Measurements from ENCODE around the gene EPS8L1. TPM values are rescaled to one million over a fixed set of nuclear protein-coding genes. Genes with fewer than 3 reads are reported as not detected.

Gene EPS8L1
- total RNA-seq, 1 donor from 2014 or later: 22.4 TPM

GRCh38 chr19:55114566-55115145 is 39.0 kb downstream of the EPS8L1 start:
- Mint-ChIP-seq H3K36me3 (ENCODE audit: low read depth) (no peaks in the 10 kb centered on the region), H3K27me3 (ENCODE audit: low read depth) (peaks cover 4% of the 10 kb centered on the region), H3K9me3 (no peaks in the 10 kb centered on the region), H3K4me3 (peak overlapping the region; percentile 92), H3K4me1 (peaks cover 44% of the 10 kb centered on the region), H3K27ac (ENCODE audit: unreplicated experiment) (no peak overlapping the region)
- DNase-seq (ENCODE audit: low read depth, low spot score): no peak
- no peak for TF ChIP-seq CTCF (conservative IDR thresholded peaks at IDR 0.05)

- Mint-ChIP-seq H3K36me3 (ENCODE audit: low read depth) (no peaks in the 10 kb centered on the region), H3K27me3 (ENCODE audit: low read depth) (peaks cover 9% of the 10 kb centered on the region), H3K9me3 (no peaks in the 10 kb centered on the region), H3K27ac (ENCODE audit: unreplicated experiment) (no peak overlapping the region), H3K4me3 (peak overlapping the region; percentile 92), H3K4me1 (peaks cover 44% of the 10 kb centered on the region)
- no peak for TF ChIP-seq CTCF (conservative IDR thresholded peaks at IDR 0.05)
- DNase-seq (ENCODE audit: low read depth, low spot score): no peak
Measured at GRCh38 chr19:55115446-55116065, 39.9 kb downstream of the EPS8L1 start.

DNA sequence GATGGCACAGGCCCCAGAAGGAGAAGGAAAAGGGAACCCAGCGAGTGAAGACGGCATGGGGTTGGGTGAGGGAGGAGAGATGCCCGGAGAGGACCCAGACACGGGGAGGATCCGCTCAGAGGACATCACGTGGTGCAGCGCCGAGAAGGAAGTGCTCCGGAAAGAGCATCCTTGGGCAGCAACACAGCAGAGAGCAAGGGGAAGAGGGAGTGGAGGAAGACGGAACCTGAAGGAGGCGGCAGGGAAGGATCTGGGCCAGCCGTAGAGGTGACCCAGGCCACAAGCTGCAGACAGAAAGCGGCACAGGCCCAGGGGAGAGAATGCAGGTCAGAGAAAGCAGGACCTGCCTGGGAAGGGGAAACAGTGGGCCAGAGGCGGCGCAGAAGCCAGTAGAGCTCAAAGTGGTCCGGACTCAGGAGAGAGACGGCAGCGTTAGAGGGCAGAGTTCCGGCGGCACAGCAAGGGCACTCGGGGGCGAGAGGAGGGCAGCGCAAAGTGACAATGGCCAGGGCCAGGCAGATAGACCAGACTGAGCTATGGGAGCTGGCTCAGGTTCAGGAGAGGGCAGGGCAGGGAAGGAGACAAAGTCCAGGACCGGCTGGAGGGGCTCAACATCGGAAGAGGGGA is 40.7 kb downstream of the EPS8L1 start:
- TF ChIP-seq CTCF (conservative IDR thresholded peaks at IDR 0.05): no peak
- Mint-ChIP-seq H3K36me3 (ENCODE audit: low read depth) (no peaks in the 10 kb centered on the region), H3K27me3 (ENCODE audit: low read depth) (peaks cover 14% of the 10 kb centered on the region), H3K9me3 (no peaks in the 10 kb centered on the region), H3K4me1 (peaks cover 44% of the 10 kb centered on the region), H3K27ac (ENCODE audit: unreplicated experiment) (peak overlapping the region; percentile 93), H3K4me3 (peak overlapping the region; percentile 92)
- DNase-seq (ENCODE audit: low read depth, low spot score): peak; percentile 29

- no peaks in the 10 kb centered on the region for H3K9me3 Mint-ChIP-seq
- peak within 1 kb of the TSS; percentile 99 for H3K27ac Mint-ChIP-seq (ENCODE audit: unreplicated experiment)
- H3K4me1 Mint-ChIP-seq: peaks cover 44% of the 10 kb centered on the region
- H3K27me3 Mint-ChIP-seq (ENCODE audit: low read depth): peaks cover 19% of the 10 kb centered on the region
- peak within 1 kb of the TSS; percentile 98 for H3K4me3 Mint-ChIP-seq
- no peak for DNase-seq (ENCODE audit: low read depth, low spot score)
- no peaks in the 10 kb centered on the region for H3K36me3 Mint-ChIP-seq (ENCODE audit: low read depth)
- no peak for TF ChIP-seq CTCF (conservative IDR thresholded peaks at IDR 0.05)
Measured at GRCh38 chr19:55116859-55117662, 41.4 kb downstream of the EPS8L1 start, which contains the start of gene PPP1R12C. Gene PPP1R12C (minus strand): TSS chr19:55117637. CDS start chr19:55117543, 94 bp downstream.

DNA sequence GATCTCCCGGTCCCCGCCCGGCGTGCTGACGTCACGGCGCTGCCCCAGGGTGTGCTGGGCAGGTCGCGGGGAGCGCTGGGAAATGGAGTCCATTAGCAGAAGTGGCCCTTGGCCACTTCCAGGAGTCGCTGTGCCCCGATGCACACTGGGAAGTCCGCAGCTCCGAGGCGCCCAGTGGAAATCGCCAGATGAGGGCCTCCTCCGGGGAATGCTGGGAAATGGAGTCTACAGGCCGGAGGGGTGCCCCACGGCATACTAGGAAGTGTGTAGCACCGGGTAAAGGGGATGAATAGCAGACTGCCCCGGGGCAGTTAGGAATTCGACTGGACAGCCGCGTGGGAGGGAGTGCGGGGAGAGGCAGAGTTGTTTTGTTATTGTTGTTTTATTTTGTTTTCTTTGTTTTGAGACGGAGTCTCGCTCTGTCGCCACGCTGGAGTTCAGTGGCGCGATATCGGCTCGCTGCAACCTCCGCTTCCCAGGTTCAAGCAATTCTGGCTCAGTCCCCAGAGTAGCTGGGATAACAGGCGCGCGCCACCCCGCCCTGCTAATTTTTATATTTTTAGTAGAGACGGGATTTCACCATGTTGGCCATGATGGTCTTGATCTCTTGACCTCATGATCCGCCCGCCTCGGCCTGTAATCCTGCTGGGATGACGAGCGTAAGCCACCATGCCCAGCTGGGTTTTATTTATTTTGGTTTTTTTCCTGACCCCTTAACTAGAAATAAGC is 42.2 kb downstream of the EPS8L1 start:
- Mint-ChIP-seq H3K9me3 (no peaks in the 10 kb centered on the region), H3K36me3 (ENCODE audit: low read depth) (no peaks in the 10 kb centered on the region), H3K4me1 (peaks cover 44% of the 10 kb centered on the region), H3K27me3 (ENCODE audit: low read depth) (peaks cover 25% of the 10 kb centered on the region), H3K27ac (ENCODE audit: unreplicated experiment) (peak overlapping the region; percentile 99), H3K4me3 (peak overlapping the region; percentile 98)
- peak; percentile 88 for DNase-seq (ENCODE audit: low read depth, low spot score)
- TF ChIP-seq CTCF (conservative IDR thresholded peaks at IDR 0.05): no peak
